ENCODE data around the gene ANO1.
"Not testable (repeated sequence)": the region's sequence is repeated elsewhere in the genome, so short reads cannot be mapped to it uniquely, and the experiment has no call there.

Gene ANO1

GRCh38 chr11:70204466-70204799, 126.3 kb downstream of the ANO1 start:
- no peak for DNase-seq (ENCODE audit: extremely low read depth in 1 of 2, low read depth in 1 of 2)

DNA sequence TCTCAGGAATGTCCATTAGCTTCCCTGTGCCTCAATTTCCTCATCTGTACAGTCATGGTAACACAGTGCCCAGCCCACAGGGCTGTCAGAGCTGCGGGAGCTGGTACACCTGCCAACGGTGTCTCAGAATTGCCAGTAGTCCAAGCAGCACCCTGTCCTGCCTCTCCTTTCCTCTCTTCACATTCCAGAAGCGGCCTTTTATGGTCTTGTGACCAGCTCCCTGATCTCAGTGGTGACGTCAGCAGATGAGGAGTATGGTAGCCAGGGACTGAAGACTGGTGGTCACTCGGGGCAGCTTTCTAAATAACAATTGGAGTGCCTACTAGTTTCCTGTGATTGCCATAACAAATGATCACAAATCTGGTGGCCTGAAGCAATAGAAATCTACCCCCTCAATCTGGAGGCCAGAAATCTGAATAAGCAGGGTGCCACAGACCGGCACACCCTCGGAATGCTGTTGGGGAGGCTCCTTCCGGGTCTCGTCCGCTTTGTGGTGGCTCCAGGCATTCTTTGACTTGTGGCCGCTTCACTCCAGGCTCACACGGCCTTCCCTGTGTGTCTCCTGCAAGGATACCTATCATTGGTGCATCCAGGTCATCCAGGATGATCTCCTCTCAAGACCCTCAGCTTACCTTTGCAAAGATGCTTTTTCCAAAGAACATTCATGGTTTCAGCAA, 127.1 kb downstream of the ANO1 start:
- DNase-seq (ENCODE audit: extremely low read depth in 1 of 2, low read depth in 1 of 2): no peak

GRCh38 chr11:70205766-70206165, 127.6 kb downstream of the ANO1 start:
- DNase-seq (ENCODE audit: extremely low read depth in 1 of 2, low read depth in 1 of 2): no peak

DNA sequence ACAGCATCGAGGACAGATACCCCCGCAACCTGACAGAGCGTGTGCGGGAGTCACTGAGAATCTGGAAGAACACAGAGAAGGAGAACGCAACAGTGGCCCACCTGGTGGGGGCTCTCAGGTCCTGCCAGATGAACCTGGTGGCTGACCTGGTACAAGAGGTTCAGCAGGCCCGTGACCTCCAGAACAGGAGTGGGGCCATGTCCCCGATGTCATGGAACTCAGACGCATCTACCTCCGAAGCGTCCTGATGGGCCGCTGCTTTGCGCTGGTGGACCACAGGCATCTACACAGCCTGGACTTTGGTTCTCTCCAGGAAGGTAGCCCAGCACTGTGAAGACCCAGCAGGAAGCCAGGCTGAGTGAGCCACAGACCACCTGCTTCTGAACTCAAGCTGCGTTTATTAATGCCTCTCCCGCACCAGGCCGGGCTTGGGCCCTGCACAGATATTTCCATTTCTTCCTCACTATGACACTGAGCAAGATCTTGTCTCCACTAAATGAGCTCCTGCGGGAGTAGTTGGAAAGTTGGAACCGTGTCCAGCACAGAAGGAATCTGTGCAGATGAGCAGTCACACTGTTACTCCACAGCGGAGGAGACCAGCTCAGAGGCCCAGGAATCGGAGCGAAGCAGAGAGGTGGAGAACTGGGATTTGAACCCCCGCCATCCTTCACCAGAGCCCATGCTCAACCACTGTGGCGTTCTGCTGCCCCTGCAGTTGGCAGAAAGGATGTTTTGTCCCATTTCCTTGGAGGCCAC, 128.3 kb downstream of the ANO1 start:
- no peak for DNase-seq (ENCODE audit: extremely low read depth in 1 of 2, low read depth in 1 of 2)

- DNase-seq (ENCODE audit: extremely low read depth in 1 of 2, low read depth in 1 of 2): no peak
Observed at GRCh38 chr11:70206982-70207376, 128.9 kb downstream of the ANO1 start.

DNA sequence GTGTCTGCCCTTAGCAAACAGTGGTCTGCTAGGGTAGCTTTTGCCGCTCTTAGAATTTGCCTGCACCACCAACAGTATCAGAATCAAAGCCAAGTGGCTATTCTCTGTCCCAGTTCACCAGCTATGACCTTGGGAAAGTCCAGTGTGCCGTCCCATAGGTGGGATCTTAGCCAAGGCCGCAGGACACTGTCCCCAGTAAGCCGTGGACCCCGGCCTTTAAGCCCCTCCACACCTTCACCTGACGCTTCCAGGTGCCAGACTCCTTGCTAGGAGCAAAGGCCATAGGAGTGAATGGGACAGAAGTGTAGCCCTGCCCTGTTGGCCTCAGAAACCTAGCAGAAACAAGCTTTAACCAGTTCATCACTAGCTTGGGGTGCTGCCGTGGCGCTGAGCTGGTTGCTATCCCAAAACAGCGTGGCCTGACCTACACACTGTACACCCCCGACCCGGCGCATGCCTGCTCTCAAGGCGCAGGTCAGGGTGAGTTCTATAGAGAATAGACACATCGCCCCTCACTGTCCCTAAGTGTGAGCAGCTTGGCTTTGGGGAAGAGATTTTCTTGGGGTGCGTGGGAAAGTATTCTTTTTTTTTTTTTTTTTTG, 129.5 kb downstream of the ANO1 start:
- DNase-seq (ENCODE audit: extremely low read depth in 1 of 2, low read depth in 1 of 2): no peak

GRCh38 chr11:70209391-70209912, 131.3 kb downstream of the ANO1 start:
- DNase-seq (ENCODE audit: extremely low read depth in 1 of 2, low read depth in 1 of 2): no peak

- DNase-seq (ENCODE audit: extremely low read depth in 1 of 2, low read depth in 1 of 2): no peak
Observed at GRCh38 chr11:70210051-70210501, 132.0 kb downstream of the ANO1 start.

GRCh38 chr11:70210530-70210929, 132.4 kb downstream of the ANO1 start:
- no peak for DNase-seq (ENCODE audit: extremely low read depth in 1 of 2, low read depth in 1 of 2)

DNA sequence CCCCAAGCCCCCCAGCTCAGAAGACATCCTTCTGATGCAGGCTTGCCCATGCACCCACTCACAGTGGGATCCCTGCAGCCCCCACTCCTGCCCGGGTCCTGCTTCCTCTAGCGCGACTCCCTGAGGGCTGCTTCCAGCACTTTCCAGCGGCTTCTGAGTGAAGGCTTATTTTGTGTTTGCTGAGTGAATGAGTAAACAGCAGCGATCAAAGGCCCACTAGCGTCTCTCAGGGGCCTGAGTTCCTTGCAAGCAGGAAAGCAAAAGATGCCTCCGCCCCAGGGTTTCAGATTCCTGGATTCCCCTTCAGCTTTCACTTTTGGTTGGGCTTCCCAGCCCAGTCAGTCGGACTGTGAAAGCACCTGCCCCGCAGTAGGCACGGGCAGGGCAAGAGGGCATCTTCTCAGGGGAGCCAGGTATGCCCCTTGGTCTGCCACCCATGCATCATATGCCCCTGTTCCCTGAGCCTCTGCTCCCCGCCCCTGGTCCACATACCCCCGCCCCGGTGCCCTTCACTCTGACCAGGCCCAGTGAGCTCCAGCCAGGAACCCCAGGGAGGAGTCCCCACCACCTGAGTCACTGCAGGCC, 134.2 kb downstream of the ANO1 start:
- DNase-seq (ENCODE audit: extremely low read depth in 1 of 2, low read depth in 1 of 2): no peak

- not testable (repeated sequence) for DNase-seq (ENCODE audit: extremely low read depth in 1 of 2, low read depth in 1 of 2)
Observed at GRCh38 chr11:70217388-70217787, 139.3 kb downstream of the ANO1 start.

DNA sequence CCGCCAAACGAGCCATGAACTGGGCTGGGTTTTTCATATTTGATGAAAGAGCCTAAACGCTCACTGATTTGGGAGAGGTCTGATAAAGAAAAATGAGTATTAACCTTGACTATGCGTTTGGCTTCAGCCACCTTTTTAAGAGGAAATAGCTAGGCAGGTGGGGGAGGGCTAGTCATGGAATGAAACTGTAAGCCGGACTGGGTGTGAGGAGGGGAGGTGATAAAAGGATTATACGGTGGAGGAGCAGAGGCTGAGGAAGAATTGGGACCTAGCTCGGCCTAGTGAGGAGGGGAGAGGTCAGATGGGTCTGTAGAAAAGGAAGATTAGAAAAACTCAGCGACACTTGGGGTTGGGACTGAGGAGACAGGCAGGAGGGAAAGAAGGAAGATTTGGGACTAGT, 140.0 kb downstream of the ANO1 start:
- not testable (repeated sequence) for DNase-seq (ENCODE audit: extremely low read depth in 1 of 2, low read depth in 1 of 2)

- DNase-seq (ENCODE audit: extremely low read depth in 1 of 2, low read depth in 1 of 2): no peak
Observed at GRCh38 chr11:70220136-70220535, 142.0 kb downstream of the ANO1 start.

- DNase-seq (ENCODE audit: extremely low read depth in 1 of 2, low read depth in 1 of 2): no peak
Observed at GRCh38 chr11:70220920-70221319, 142.8 kb downstream of the ANO1 start.

DNA sequence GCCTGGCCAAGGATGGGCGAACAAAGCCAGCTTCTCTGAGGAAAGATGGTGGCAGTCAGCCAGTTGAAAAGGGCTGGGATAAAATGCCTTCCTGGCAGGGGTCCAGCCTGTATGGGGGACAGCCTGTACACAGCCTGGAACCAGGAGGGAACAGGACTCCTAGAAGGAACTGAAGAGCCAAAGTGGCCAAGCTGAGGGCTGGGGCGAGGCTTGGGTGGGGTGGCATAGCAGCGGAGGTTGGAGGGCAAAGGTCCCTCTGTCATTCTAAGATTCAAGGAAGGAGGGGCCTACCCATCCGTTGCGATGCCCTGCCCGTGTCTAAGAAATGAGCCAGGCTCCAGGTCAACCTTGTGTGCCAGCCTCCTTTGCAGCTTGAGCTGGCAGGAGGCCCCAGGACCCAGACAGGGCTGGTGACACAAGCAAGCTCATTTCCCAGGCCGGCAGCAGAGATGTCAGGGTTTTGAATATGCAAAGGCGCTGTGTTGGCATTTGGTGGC, 147.6 kb downstream of the ANO1 start:
- no peak for DNase-seq (ENCODE audit: extremely low read depth in 1 of 2, low read depth in 1 of 2)

DNA sequence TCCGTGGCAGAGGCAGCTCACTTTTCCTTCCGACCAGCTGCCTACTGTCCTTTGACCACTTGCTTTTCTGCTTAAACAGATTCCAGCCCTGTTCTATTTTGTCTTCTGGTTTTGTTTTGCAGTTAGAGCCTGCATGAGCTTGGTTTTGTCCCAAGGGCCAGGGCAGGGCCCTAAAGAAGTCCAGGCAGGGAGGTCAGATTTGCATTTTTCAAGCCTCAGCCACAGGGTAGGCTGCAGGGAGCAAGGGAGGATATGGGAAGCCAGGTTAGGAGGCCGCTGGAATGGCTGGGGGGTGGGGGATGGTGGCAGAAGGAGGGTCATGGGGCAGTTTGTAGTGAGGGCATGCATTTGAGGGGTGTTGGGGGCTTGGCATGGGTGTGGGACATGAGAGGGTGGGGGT, 148.1 kb downstream of the ANO1 start:
- no peak for DNase-seq (ENCODE audit: extremely low read depth in 1 of 2, low read depth in 1 of 2)

DNA sequence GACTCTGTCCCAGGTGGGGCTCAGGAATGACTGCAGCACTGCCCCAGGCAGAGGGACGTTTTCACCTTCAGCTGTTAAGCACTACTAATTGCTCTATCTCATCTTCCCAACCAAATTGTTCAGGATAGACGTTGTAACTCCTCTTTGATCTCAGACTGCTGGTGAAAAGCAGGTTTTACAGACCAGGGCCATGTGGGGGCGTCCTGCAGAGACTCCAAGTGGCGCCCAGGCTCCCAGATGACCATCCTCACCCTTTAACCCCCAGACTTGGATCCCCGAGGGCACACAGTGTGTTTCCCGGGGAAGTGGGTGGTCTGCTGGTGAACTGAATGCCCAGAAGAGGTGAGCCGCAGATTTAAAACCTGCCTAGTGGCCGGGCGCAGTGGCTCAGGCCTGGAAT, 148.8 kb downstream of the ANO1 start:
- DNase-seq (ENCODE audit: extremely low read depth in 1 of 2, low read depth in 1 of 2): no peak

GRCh38 chr11:70229737-70230136, 151.6 kb downstream of the ANO1 start:
- no peak for DNase-seq (ENCODE audit: extremely low read depth in 1 of 2, low read depth in 1 of 2)

GRCh38 chr11:70230151-70230839, 152.2 kb downstream of the ANO1 start:
- DNase-seq (ENCODE audit: extremely low read depth in 1 of 2, low read depth in 1 of 2): no peak

DNA sequence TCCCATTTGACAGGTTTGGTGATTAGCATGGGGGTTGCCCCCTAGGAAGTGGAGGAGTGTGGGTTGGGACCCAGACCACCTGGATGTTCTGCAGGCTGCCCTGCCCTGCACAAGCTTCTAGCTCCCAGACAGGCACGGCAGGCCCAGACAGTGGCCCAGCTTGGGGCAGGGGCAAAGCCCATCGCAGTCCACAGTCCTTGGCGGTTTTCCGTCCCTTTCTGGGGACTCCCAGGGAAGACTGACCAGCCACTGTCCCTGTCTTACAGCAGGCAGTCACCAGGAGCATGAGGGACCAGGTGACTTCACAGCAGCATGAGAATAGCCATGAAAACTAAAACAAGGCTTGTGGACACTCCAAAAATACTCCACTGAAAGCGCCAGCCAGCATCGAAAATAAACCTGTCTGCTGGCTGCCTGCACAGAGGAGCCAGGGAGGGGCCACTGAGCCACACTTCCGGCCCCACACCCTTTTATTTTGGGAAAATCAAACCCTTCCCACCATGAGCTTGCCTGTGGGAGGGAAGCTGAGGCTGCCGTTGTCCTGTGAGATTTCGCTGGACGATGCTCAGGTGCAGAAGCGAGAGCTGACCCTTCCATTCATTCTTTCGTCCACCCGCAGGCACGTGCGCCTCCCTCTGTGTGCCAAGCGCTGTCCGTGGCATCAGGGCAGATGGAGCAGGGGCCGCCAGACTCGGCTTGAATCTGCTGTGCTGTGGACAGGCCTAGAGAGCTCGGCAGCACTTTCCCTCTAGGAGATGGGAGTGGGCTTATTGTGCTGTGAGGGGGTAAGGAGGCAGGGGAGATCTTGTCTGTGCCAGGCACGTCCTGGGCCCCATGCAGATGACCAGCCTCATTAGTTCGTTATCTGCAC, 153.0 kb downstream of the ANO1 start:
- DNase-seq (ENCODE audit: extremely low read depth in 1 of 2, low read depth in 1 of 2): no peak

Data from stimulated activated CD8-positive, alpha-beta memory T cell treated with anti-CD3 and anti-CD28 coated beads, Interleukin-7, amount 100 ng/mL, for 48 hours (primary cell).